Fibroblast of lung (primary cell): ENCODE data around the gene DNAH1. TPM values are rescaled to one million over a fixed set of nuclear protein-coding genes. Genes with fewer than 3 reads are reported as not detected.

ENCODE experiments used
- DNase-seq, 2 donors: peaks; one replicate each; pipeline versions ENCODE4 v3.0.0 to v3.0.0-alpha.2; 2010; ENCODE audit warnings: low read depth in 2 of 2
- H2AFZ ChIP-seq: 2 replicates; pipeline ENCODE4 v1.5.1; 2012; ENCODE audit warnings: low read length, control low read depth, inconsistent platforms
- H3K27ac ChIP-seq: 2 replicates; pipeline ENCODE4 v1.5.1; 2011; ENCODE audit warnings: low read length, control low read depth; ENCODE audit not compliant: insufficient read depth
- H3K27me3 ChIP-seq: 2 replicates; pipeline ENCODE4 v1.5.1; 2011; ENCODE audit warnings: mild to moderate bottlenecking, low read length; ENCODE audit not compliant: control insufficient read depth, insufficient read depth
- H3K36me3 ChIP-seq: 2 replicates; pipeline ENCODE4 v1.5.1; 2011; ENCODE audit warnings: low read length; ENCODE audit not compliant: control insufficient read depth, insufficient read depth
- H3K4me1 ChIP-seq: 2 replicates; pipeline ENCODE4 v1.5.1; 2011; ENCODE audit warnings: low read length; ENCODE audit not compliant: control insufficient read depth, insufficient read depth; ENCODE audit errors: extremely low read depth
- H3K4me2 ChIP-seq: 2 replicates; pipeline ENCODE4 v1.5.1; 2011; ENCODE audit warnings: low read length, control low read depth; ENCODE audit not compliant: insufficient read depth; ENCODE audit errors: extremely low read depth
- H3K4me3 ChIP-seq, 4 experiments: fragments of 200-600 bp in 1 of 4; sonication (generic) in 1 of 4; replicated peaks in 1 of 4; 2 replicates each; pipeline ENCODE4 v1.5.1; 2011 to 2016; ENCODE audit warnings: low read length in 4 of 4, low read depth in 3 of 4, mild to moderate bottlenecking in 3 of 4, control low read depth in 2 of 4, inconsistent platforms in 1 of 4, mixed read lengths in 1 of 4; ENCODE audit not compliant: insufficient read depth in 1 of 4; ENCODE audit errors: control extremely low read depth in 1 of 4
- H3K79me2 ChIP-seq: 2 replicates; pipeline ENCODE4 v1.5.1; 2012; ENCODE audit warnings: mild to moderate bottlenecking, low read length, inconsistent platforms; ENCODE audit not compliant: control insufficient read depth, insufficient read depth
- H3K9ac ChIP-seq: 2 replicates; pipeline ENCODE4 v1.5.1; 2011; ENCODE audit warnings: mild to moderate bottlenecking, low read length, control low read depth; ENCODE audit not compliant: insufficient read depth
- H3K9me3 ChIP-seq: 2 replicates; pipeline ENCODE4 v1.5.1; 2012; ENCODE audit warnings: low read depth, low read length; ENCODE audit not compliant: control insufficient read depth, insufficient read depth
- H4K20me1 ChIP-seq: 2 replicates; pipeline ENCODE4 v1.5.1; 2011; ENCODE audit warnings: low read length; ENCODE audit not compliant: control insufficient read depth, insufficient read depth; ENCODE audit errors: extremely low read depth
- CTCF ChIP-seq, 2 donors: IDR thresholded peaks in 1 of 2; conservative IDR thresholded peaks in 1 of 2; 1 replicate in 1 of 2; 2 replicates in 1 of 2; pipeline ENCODE4 v1.5.1; 2011 to 2012; ENCODE audit warnings: low read length in 2 of 2, control low read depth in 1 of 2, inconsistent platforms in 1 of 2, low read depth in 1 of 2, mild to moderate bottlenecking in 1 of 2
- EZH2 ChIP-seq: IDR thresholded peaks from 2 replicates; pipeline ENCODE4 v1.5.1; 2012; ENCODE audit warnings: low read length, control low read depth, mild to moderate bottlenecking; ENCODE audit errors: missing control alignments
- polyA plus RNA-seq, 2 donors: library from polyadenylated mRNA; depleted of rRNA in 1 of 2; stranded (reverse) in 1 of 2; unstranded in 1 of 2; fragments of >200 nt; gene quantifications; 2 replicates each; pipeline ENCODE4 v1.2.1, GENCODE V29; 2011 to 2012; ENCODE audit warnings: missing spikeins in 1 of 2
- total RNA-seq: library from RNA; depleted of rRNA; stranded (reverse); fragments of >200 nt; gene quantifications from 2 replicates; pipeline ENCODE4 v1.2.1, GENCODE V29; 2014

DNAH1 gene
- total and polyA plus RNA-seq, 2 donors (not counting 1 experiment from before 2014, with no cell fraction given) = 1.9 to 3.0 TPM

GRCh38 chr3:52299247-52299878, 16.8 kb upstream of the DNAH1 start:
- H4K20me1 ChIP-seq = no peaks in the 10 kb centered on the region

GRCh38 chr3:52299879-52300611, 16.1 kb upstream of the DNAH1 start:
- no peak for TF ChIP-seq EZH2
- TF ChIP-seq CTCF (conservative IDR thresholded peaks at IDR 0.05 in 1 of 2, IDR thresholded peaks at IDR 0.05 in 1 of 2; ENCODE audit: low read depth in 1 of 2, low read length in 2 of 2) = peak in 1 of 2 donors; percentile 36
- H4K20me1 ChIP-seq = no peaks in the 10 kb centered on the region
- no peaks in the 10 kb centered on the region for H3K27me3 ChIP-seq
- no peaks in the 10 kb centered on the region for H3K36me3 ChIP-seq
- H3K9me3 ChIP-seq = no peaks in the 10 kb centered on the region
- peak in 1 of 2 donors; percentile 37 for DNase-seq
- H3K4me1 ChIP-seq = no peaks in the 10 kb centered on the region
- H3K4me3 ChIP-seq = no peak overlapping the region
- no peak overlapping the region for H3K9ac ChIP-seq
- no peak overlapping the region for H3K27ac ChIP-seq
- H3K4me2 ChIP-seq = no peak overlapping the region
- H3K79me2 ChIP-seq = no peaks in the 10 kb centered on the region
- H2AFZ ChIP-seq = no peak overlapping the region

More at GRCh38 chr3:52299247-52299878, 16.8 kb upstream of the DNAH1 start:
- no peak overlapping the region for H3K9ac ChIP-seq
- no peaks in the 10 kb centered on the region for H3K79me2 ChIP-seq
- no peaks in the 10 kb centered on the region for H3K36me3 ChIP-seq
- H3K4me1 ChIP-seq = no peaks in the 10 kb centered on the region
- H3K4me3 ChIP-seq = no peak overlapping the region
- DNase-seq = no peak
- H3K27ac ChIP-seq = no peak overlapping the region
- no peak overlapping the region for H2AFZ ChIP-seq
- no peaks in the 10 kb centered on the region for H3K27me3 ChIP-seq
- H3K9me3 ChIP-seq = no peaks in the 10 kb centered on the region
- H3K4me2 ChIP-seq = no peak overlapping the region
- no peak for TF ChIP-seq EZH2
- no peak for TF ChIP-seq CTCF (conservative IDR thresholded peaks at IDR 0.05 in 1 of 2, IDR thresholded peaks at IDR 0.05 in 1 of 2; ENCODE audit: low read depth in 1 of 2, low read length in 2 of 2)

GRCh38 chr3:52302426-52303145, 13.5 kb upstream of the DNAH1 start:
- no peak overlapping the region for H3K4me3 ChIP-seq
- H3K79me2 ChIP-seq = no peaks in the 10 kb centered on the region
- H3K9me3 ChIP-seq = no peaks in the 10 kb centered on the region
- H3K9ac ChIP-seq = no peak overlapping the region
- no peaks in the 10 kb centered on the region for H4K20me1 ChIP-seq
- no peak overlapping the region for H3K4me2 ChIP-seq
- TF ChIP-seq CTCF (conservative IDR thresholded peaks at IDR 0.05 in 1 of 2, IDR thresholded peaks at IDR 0.05 in 1 of 2; ENCODE audit: low read depth in 1 of 2, low read length in 2 of 2) (no peak), EZH2 (no peak)
- no peak for DNase-seq
- no peak overlapping the region for H2AFZ ChIP-seq
- no peaks in the 10 kb centered on the region for H3K36me3 ChIP-seq
- H3K4me1 ChIP-seq = no peaks in the 10 kb centered on the region
- H3K27ac ChIP-seq = no peak overlapping the region
- no peaks in the 10 kb centered on the region for H3K27me3 ChIP-seq
